GM21390 (cell line): ENCODE results near the gene ZCCHC3.
"Not testable (repeated sequence)": the region's sequence is repeated elsewhere in the genome, so short reads cannot be mapped to it uniquely, and the experiment has no call there.

Experiments used
- ATAC-seq: cut with Tn5 transposase; IDR thresholded peaks from one replicate; pipeline ENCODE4 v1.9.1; 2021; ENCODE audit not compliant: unreplicated experiment

Gene ZCCHC3

DNA sequence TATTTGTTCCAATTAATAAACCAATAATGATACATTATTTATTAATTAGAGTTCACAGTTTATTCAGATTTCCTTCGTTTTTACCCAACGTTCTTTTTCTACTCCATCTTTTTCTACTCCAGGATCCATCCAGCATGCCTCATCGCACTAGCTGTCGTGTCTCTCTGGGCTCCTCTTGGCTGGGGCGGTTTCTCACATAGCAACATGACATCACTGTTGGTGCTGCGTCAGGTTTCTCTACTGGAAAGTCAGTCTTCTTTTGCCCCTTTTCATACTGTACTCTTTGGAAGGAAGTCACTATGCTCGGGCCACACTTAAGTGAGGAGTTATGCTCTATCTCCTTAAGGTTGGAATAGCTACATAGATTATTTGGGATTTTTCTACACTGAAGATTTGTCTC lies 14.2 kb downstream of the ZCCHC3 start:
- ATAC-seq: no peak

DNA sequence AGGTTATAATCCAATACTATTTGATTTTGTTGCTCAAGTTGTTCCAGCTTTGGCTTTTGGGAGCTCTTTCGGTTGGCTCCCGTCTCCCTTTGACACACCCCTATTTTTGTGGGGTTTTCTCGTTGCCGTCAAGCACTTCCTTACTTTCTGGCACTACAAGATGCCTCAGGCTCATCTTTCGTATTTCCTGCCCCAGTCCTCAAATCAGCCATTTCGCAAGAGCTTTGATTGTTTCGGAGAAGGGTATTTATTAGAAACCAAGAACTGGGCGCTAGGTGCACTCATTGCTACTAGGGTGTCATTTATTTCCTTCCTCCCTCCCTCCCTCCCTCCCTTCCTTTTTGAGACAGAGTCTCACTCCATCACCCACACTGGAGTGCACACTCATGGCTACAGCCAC lies 14.7 kb downstream of the ZCCHC3 start:
- no peak for ATAC-seq

DNA sequence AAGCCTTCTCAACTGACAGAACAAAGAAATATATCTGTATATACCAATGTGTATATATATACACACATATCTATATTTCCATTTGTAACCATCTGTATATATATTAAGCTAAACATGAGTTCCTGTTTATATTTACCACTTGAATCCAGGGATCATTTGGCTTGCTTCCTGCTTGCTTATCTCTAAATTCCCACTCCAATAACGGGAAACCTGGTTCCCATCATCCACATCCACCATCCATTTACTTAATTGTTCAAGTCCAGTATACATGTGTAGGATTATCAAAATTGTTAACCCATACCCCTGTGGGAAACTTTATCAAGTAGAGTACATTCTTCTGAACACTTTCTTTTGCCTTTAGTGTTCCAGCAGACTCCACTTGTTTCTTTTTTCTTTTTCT lies 15.5 kb downstream of the ZCCHC3 start:
- ATAC-seq: no peak

DNA sequence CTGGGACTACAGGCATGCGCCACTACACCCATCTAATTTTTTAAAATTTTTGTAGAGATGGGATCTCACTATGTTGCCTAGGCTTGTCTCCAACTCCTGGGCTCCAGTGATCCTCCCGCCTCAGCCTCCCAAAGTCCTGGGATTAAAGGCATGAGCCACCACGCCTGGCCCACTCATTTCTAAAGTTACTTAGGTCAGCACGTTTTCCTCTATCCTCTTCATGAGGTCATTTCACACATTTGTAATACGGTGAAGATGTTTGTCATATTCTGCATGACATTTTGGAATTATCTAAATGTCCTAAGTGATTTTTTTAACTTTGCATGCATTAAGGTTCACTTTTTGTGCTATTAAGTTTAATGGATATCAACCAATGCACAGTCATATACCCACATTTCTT lies 16.0 kb downstream of the ZCCHC3 start:
- ATAC-seq: no peak

DNA sequence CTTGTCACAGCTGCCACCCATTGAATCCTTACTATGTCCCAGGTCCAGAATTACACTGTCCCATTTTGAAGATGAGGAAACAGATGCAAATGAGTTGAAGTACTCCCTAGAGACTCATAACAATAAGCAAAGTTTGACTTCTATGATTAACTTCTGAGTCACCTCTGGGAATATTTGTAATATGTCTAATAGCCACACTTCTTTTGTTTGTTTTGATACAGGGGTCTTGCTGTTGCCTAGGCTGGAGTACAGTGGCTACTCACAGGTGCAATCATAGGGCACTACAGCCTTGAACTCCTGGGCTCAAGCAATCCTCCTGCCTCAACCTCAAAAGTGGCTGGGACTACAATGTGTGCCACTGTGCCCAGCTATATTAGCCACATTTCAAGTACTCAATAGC lies 16.6 kb downstream of the ZCCHC3 start:
- ATAC-seq: no peak

DNA sequence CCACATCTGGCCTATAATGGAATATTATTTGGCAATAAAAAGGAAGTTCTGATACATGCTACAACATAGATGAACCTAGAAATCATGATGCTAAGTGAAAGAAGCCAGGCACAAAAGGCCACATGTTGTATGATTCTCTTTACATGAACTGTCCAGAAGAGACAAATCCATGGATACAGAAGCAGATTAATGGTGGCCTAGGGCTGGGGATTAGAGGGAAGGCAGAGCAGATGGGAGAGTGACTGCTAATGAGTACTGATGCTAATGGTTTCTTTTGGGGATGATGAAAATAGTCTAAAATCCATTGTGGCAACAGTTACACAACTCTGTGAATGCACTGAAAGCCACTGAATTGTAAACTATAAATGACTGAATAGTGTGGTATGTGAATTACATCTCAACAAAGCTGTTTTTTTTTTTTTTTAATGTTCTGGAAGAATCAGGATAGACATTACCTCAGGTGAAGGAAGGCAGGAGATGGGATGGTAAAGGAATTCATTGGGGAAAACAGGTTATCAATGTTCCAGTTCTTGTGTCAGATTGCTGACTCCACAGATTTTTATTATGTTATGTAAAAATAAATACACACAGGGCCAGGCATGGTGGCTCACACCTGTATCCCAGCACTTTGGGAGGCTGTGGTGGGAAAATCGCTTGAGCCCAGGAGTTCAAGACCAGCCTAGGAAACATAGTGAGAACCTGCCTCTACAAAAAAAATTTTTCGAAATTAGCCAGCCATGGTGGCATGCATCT lies 19.1 kb downstream of the ZCCHC3 start:
- no peak for ATAC-seq

DNA sequence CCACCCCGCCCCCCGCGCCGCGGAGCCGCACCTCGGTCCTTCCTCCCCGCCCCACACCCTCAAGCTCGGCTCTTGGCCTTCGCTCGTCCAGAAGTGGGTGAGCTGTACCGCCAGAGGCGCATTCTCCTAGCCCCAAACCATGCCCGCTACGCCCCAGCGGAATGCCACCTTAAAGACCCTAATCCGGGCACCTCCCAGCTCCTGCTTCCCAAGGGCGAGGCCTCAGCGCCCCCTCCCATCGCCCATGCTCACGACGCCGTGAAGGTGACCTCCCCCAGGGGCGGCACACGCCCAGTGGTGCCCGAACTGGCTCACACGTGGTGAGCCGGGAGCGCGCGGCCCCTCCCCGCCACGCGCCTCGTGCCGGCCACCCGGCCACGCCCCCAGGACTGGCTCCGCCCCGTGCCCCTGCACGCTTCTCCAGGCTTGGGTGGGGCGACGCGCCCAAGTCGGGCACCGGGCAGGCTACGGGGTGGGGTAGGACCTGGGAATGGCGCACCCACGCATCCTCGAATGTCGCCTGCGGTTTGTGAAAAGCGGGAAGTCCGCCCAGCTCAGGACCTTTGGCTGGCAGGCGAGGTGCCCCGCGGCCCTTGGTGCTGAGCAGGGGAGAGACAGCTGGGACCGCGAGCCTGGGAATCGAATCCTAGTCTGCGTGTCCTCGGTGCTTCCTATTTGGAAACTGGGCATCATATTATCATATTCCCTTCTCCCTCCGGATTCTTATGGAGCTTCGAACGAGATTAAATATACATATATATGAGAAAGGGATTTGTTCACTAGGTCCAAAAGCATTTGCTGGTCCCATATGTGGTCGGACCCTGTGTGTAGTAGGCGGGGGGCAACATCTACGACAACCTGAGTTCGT lies 27.0 kb downstream of the ZCCHC3 start:
- peak; percentile 47 for ATAC-seq

DNA sequence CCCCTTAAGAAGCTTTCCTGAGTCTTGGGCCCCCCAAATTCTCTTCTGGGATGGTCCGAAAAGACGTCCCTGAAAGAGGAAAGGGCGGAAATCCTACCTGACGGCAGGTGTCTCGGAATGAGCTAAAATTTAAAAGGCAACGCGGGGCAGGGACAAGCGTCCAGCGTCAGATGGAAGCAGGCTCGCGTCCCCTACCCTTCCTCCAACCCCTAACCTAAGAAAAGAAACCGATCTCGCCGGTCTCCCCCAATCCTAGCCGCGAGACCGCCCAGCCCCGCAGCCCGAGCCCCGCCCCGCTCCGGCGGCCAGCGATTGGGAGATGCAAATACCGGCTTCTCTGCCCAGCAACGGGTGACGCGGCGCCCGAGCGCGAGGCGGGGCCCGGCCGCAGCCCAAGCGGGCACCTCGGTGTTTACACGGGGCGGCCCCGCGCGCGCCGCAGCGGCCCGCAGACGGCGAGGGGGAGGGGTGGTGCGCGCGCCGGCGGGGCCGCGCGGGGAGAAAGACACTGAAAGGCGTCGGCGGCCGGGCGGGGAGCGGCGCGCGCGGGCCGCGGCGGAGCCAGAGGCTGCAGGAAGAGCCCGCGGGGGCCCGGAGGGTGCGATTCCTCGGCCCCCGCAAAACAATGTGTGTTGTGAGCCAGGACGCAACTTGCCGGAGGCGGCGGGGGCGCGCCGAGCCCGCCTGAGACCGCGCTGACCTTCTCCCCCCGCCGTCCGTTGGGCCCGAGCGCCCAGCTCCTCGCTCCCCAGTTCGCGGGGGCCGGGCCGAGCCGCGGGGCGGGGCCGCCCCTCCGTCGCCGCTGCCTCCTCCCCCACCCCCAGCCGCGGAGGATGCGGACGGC lies 27.9 kb downstream of the ZCCHC3 start, which contains the start of gene SOX12:
Gene SOX12 (plus strand): TSS at position 508 of the 844 bp plus-strand sequence. CDS start 373 bp downstream, outside the sequence.
- peak; percentile 66 for ATAC-seq

DNA sequence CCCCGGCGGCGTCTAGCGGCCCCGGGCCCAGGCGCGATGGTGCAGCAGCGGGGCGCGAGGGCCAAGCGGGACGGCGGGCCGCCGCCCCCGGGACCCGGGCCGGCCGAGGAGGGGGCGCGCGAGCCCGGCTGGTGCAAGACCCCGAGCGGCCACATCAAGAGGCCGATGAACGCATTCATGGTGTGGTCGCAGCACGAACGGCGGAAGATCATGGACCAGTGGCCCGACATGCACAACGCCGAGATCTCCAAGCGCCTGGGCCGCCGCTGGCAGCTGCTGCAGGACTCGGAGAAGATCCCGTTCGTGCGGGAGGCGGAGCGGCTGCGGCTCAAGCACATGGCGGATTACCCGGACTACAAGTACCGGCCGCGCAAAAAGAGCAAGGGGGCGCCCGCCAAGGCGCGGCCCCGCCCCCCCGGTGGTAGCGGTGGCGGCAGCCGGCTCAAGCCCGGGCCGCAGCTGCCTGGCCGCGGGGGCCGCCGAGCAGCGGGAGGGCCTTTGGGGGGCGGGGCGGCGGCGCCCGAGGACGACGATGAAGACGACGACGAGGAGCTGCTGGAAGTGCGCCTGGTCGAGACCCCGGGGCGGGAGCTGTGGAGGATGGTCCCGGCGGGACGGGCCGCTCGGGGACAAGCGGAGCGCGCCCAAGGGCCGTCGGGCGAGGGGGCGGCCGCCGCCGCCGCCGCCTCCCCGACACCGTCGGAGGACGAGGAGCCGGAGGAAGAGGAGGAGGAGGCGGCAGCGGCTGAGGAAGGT lies 28.7 kb downstream of the ZCCHC3 start:
- no peak for ATAC-seq

DNA sequence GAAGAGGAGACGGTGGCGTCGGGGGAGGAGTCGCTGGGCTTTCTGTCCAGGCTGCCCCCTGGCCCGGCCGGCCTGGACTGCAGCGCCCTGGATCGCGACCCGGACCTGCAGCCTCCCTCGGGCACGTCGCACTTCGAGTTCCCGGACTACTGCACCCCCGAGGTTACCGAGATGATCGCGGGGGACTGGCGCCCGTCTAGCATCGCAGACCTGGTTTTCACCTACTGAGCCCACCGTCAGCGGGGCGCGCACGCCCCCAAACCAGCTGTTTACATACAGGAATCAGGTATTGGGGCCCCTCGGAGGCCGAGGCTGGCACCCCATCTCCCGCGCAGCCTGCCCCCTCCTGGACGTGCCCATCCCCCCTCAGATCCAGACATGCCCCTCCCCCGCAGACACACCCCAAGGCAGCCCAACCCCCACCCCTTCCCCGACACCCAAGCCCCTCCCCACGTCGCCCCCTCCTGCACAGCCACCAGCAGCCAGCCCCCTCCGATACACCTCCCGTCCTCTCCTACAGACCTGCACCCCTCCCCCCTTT lies 29.3 kb downstream of the ZCCHC3 start:
- no peak for ATAC-seq

DNA sequence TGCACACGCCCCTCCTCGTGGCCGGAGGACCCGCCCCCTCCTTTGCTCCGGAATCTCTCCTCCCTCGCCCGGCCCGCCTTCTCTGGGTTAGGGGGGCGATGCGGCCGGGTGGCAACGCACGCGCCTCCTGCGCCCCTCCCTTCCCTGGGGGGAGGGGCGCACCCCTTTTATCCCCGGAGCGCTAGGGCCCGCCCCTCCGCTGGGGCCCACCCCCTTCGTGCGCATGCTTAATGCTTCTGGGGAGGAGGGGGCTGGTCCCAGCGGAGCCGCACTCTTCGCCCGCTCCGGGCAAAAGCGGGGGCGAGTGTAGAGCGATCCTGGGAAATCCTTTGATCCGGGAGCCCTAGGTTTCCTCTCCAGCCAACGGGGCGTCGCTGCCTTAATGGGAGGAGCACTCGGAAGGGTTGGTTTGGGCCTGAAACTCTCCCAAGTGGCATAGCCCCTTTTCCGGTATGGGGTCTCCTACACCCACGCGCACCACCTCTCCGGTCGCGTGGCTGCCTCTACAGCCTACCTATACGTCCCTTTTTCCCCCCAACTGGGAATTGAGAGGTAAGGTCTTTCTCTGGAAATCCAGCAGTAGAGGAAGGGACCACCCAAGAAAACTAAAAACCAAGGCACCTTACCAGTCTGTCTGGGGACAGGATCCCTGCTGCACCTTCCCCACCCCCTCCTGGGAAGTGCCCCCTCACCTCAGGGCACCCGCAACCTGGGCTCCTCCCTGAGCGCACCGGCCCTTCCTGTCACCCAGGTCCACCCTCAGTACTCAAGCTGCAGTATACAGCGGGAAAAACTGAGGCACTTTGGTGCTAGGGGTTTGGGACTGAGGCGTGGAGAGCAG lies 30.0 kb downstream of the ZCCHC3 start:
- ATAC-seq: no peak

DNA sequence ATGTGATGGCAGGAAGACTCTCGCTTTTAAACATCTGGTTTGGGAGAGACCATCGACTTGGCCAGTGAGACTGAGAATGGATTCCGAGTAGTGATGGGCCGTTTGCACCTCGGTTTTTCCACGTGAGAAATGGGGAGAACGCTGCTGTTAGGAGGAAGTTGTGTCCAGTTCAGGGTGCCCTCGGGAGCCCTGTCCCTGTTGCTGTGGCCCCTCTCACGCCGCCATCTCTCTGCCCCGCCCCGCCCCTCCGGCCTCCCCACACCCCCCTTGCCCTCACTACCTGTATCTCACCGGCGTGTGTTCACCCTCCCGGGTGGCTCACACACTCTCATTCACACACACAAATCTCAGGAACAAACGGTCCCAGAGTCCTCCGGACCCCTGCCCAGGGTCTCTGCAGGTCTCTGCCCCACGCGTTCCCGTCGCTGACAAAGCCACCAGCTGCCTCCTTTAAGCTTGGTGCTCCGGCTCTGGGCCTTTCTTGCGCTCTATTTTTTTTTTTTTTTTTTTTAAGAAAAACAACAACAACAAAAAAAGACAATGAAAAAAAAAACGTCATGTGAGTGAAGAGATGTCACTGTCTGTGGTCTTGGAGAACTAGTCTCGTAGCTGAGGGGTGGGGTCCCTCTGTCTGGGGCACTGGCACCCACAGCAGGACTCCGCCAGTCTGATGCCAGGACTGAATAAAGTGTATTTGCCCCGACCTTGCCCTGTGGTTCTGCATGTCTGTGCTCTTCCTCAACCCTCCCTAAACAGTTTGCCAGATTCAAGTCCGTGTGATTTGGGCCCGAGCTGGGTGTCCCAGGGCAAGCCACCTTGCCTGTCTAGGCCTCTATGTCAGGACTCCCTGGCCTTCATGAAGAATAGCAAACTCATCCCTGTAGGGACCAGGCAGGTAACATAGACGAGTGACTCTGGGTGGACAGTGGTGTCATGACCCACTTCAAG lies 30.9 kb downstream of the ZCCHC3 start:
- no peak for ATAC-seq

DNA sequence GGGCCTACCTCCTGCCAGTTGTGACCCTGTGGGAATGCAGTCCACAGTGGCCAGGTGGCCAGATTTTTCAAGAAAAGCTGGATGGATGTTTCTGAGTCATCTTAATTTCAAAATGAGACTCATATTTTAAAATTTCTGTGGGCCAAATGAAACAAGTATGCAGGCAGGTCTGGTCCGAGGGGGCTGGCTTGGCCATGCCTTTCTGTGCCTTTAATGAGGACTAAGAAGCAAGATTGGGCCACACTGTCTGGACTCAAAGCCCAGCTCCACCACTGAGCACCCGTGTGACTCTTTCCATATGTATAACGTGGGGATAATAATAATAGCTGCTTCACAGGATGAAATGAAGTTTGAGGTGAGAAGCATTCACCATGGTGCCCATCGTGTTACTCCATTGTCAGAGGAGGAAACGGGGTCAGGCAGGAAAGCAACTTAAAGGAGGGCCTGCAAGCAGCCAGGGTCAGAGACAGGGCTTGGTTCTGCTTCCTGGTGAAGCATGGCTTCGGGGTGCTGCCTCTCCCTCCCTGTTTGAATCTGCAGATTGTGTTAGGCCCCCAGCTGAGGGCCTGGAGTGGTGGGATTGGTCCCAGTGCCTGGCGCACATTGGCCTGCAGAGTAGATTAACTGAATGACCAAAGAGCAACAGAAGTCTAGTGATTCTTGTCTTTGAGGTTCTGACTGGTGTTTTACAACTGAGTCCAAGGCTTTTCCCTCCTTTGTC lies 31.8 kb downstream of the ZCCHC3 start:
- no peak for ATAC-seq

DNA sequence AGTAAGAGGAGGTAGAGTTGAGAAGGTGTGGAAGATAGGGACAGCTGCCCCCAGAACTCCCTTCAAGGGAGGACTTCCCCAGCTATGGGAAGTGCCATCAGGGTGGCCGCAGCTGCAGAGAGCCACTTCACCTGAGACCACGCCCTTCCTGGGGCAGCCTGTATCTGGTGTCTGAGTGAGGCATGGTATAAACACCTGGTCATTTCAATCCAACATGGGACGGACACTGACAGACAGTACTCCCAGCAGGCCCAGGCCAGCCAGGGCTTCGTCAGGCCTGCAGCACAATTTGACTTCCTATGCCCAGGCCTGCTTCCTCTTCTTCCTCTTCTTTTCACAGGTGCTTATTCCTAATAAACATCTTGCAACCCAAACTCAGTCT lies 32.5 kb downstream of the ZCCHC3 start:
- no peak for ATAC-seq

DNA sequence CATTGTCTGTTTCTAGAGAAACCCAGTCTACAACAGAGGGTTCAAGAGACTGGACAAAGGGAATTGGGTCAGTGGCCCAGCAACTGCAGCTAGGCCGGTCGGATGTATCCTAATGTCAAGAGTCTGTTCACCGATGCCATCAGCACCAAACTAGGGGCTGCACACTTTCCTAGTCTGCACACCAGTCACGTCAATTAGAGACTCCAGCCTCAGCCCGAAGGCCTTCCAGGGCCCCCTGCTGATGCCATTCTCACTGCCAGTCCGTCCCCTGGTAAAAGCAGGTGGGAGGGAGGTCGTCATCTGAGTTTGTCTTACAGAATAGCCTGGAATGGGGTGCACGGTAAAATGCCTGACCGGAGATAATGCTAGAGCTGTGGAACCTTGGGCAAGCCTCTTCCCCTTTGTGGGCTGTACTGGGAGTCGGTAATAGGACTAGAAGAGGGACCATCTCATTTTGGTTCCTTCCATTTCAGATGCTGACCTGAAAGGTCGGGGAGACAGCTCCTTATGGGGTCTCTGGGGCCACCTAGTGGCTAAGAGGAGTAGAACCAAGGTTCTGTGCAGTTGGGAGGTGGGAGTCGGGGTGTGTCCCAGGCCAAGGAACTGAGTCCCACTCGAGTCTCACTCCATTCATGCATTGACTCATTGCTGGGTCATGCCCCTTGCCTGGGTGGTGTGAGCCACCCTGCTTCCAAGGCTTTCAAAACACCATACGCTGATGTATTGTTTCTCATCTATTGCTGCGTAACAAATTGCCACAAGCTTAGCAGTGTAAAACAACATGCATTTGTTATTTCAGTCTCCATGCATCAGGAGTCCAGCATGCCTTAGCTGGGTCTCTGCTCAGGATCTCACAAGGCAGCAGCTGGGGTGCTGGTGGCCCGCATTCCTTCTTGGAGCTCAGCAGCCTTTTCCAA lies 33.1 kb downstream of the ZCCHC3 start:
- no peak for ATAC-seq

DNA sequence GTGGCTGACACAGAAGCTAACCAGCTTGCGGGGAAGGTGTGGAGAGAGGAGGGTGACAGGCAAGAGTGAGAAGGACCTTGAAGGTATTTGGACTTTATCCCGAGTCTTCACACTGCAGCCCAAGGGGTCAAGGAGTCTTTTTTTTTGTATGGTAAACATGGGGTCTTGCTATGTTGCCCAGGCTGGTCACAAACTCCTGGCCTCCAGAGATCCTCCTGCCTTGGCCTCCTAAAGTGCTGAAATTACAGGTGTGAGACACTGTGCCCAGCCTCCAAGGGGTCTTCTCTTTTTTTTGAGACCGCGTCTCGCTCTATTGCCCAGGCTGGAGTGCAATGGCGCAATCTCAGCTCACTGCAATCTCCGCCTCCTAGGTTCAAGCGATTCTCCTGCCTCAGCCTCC lies 37.2 kb downstream of the ZCCHC3 start:
- no peak for ATAC-seq

DNA sequence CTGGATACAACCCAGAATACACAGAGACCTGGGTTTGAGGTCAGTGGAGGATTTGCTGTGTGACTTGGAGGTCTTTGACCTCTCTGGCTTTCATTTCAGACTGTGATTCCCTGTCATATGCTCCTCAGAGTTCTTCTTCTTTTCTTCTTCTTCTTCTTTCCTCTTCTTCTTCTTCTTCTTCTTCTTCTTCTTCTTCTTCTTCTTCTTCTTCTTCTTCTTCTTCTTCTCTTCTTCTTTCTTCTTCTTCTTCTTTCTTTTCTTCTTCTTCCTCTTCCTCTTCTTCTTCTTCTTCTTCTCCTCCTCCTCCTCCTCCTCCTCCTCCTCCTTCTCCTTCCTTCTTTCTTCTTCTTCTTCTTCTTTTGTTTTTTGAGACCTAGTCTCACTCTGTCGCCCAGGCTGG lies 38.7 kb downstream of the ZCCHC3 start:
- ATAC-seq: not testable (repeated sequence)
